AG10803 (cell line): Measurements from ENCODE around the gene TMIE.

Experiments used
- DNase-seq: peaks from one replicate; pipeline ENCODE4 v3.0.0; 2010; ENCODE audit warnings: low read depth
- H3K4me3 ChIP-seq: 2 replicates; pipeline ENCODE4 v1.5.1; 2011; ENCODE audit warnings: mild to moderate bottlenecking, low read length, control low read depth
- TF ChIP-seq, protein P1 (sequence below): conservative IDR thresholded peaks from 2 replicates; pipeline ENCODE4 v1.5.1; 2011; ENCODE audit warnings: mild to moderate bottlenecking, low read length, control low read depth, inconsistent platforms

Gene TMIE, protein sequence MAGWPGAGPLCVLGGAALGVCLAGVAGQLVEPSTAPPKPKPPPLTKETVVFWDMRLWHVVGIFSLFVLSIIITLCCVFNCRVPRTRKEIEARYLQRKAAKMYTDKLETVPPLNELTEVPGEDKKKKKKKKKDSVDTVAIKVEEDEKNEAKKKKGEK

DNA sequence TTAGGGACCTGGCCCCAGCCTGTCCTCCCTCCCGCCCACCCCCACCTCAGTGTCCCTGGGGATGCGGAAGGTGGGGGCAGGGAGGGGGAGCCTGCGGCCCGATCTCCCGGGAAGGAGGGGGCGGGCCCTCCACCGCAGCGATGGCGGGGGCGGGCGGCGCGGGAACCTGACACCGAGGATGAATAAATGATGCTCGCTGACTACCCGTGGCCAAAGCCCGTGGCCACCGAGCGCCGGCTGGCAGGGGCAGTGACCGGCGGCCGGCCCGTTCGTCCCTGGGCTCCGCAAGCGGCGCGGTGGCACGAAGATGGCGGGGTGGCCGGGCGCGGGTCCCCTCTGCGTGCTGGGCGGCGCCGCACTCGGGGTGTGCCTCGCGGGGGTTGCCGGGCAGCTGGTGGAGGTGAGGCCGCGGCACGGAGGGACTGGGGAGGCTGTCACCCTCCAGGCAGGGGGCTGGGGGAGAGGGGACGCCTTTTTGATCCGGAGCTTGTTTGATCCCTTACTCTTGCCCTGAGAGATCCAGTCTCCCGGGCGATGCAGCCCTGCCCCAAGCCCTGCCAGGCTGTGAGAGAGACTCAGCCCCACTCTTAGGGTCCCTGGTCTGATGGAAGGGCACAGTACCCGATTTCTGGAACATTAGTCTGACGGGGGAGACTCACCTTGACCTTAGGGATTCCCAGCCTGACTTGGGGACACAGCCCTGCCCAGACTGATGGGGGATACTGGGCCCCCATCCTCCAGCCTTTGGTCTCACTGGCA lies at the start of gene TMIE:
Gene TMIE (plus strand): TSS at position 212 of the 759 bp plus-strand sequence. CDS start 96 bp downstream, at position 308.
- no peak for DNase-seq
- no peak within 1 kb of the TSS; the same call in 1 of the 2 replicates for H3K4me3 ChIP-seq
- TF ChIP-seq, protein P1, sequence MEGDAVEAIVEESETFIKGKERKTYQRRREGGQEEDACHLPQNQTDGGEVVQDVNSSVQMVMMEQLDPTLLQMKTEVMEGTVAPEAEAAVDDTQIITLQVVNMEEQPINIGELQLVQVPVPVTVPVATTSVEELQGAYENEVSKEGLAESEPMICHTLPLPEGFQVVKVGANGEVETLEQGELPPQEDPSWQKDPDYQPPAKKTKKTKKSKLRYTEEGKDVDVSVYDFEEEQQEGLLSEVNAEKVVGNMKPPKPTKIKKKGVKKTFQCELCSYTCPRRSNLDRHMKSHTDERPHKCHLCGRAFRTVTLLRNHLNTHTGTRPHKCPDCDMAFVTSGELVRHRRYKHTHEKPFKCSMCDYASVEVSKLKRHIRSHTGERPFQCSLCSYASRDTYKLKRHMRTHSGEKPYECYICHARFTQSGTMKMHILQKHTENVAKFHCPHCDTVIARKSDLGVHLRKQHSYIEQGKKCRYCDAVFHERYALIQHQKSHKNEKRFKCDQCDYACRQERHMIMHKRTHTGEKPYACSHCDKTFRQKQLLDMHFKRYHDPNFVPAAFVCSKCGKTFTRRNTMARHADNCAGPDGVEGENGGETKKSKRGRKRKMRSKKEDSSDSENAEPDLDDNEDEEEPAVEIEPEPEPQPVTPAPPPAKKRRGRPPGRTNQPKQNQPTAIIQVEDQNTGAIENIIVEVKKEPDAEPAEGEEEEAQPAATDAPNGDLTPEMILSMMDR = no peak

DNA sequence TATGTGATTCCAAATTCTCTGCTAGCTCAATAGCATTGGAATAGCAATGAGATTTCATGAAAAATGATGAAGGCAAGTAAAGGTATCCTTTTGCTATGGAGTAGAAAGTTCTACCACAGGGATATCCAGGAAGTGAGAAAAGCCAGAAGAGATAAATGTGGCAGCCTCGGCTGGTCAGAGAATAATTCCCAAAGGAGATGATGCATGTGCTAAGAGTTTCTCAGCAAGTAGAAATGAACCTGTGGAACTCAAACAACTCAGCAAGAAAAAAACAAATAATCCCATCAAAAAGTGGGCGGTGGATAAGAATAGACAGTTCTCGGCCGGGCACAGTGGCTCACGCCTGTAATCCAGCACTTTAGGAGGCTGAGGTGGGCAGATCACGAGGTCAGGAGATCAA lies 45.9 kb upstream of the TMIE start:
- H3K4me3 ChIP-seq = no peak overlapping the region
- TF ChIP-seq, protein P1 = no peak
- peak; percentile 26 for DNase-seq

- peak; percentile 78 for DNase-seq
- no peak overlapping the region for H3K4me3 ChIP-seq
- TF ChIP-seq, protein P1 = no peak
These were observed 44.2 kb upstream of the TMIE start for GRCh38 chr3:46656778-46657556.

DNA sequence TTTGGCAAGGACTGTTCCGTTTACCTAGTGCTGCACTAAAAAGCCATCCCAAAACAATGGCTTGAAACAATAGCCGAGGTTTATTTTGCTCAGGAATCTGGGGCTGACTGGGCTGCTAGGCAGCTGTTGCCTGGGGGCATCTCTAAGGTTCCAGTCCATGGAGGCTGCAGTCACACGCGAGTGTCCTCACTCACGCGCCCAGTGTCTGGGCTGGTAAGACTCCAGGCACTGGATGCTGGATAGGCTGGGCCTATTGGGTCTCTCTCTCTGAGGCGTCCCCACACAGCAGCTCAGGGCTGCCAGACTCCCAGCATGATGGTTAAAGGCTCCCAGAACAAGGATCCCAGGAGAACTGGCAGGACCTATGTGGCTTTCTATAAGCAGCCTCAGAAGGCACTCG lies 41.9 kb upstream of the TMIE start:
- no peak overlapping the region for H3K4me3 ChIP-seq
- DNase-seq = no peak
- TF ChIP-seq, protein P1 = no peak

GRCh38 chr3:46660003-46660402 lies 41.2 kb upstream of the TMIE start:
- DNase-seq = no peak
- TF ChIP-seq, protein P1 = no peak
- H3K4me3 ChIP-seq = no peak overlapping the region

- DNase-seq = no peak
- no peak overlapping the region for H3K4me3 ChIP-seq
- TF ChIP-seq, protein P1 = no peak
These were observed 40.4 kb upstream of the TMIE start for GRCh38 chr3:46660543-46661523.
